ENCODE results near the gene ACTG1. TPM values are rescaled to one million over a fixed set of nuclear protein-coding genes. Genes with fewer than 3 reads are reported as not detected.

ACTG1 gene
- total and polyA plus RNA-seq, 2 of the 4 experiments (the other 2 are of a cell fraction): 10,907 to 15,732 TPM

DNA sequence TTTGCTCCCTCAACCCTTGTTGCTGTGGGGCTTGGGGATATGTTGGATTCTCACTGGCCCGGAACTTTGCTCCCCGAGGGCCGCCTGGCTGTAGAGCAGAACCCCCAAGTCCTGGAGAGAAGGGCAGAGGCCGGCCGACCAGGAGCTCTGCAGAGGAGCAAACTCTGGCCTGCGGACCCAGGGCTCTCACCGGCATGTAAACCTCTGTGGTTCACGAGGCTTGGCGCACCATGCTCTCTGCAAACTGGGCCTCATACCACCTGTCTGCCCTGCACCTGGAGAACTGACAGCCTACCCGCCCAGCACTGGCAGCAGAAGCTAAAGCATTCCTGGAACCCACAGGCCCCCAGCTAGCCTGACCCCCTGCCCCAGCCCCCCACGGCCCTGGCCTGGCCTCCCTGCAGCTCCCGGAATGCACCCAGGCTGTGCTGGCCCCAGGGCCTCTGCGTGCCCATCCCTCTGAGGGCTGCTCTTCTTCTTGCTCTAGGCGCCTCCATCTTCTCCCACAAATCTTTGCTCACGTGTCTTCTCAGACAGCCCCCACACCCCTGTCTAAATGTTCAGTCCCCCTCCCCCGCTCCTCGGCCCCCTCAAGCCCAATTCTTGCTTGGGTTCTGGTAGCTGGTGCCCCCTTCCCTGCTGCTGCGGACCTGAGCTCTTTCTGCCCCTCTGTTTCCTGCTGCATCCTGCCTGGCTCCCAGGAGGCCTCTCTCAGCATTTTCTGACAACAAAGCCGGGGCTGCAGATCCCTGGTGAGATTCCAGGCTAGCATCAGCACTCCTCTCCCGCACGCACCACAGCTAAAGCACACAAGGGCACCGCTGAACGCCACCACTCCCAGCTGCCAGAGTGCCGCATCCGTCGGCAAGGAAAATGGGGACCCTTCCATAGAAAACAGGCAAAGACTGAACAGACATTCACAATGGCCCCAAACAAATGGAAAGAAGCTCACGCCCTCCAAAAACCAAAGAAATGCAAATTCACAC, 23.3 kb downstream of the ACTG1 start (continued):
- TF ChIP-seq MXI1 (IDR thresholded peaks at IDR 0.05; ENCODE audit: borderline replicate concordance, low read depth, low read length): no peak

DNA sequence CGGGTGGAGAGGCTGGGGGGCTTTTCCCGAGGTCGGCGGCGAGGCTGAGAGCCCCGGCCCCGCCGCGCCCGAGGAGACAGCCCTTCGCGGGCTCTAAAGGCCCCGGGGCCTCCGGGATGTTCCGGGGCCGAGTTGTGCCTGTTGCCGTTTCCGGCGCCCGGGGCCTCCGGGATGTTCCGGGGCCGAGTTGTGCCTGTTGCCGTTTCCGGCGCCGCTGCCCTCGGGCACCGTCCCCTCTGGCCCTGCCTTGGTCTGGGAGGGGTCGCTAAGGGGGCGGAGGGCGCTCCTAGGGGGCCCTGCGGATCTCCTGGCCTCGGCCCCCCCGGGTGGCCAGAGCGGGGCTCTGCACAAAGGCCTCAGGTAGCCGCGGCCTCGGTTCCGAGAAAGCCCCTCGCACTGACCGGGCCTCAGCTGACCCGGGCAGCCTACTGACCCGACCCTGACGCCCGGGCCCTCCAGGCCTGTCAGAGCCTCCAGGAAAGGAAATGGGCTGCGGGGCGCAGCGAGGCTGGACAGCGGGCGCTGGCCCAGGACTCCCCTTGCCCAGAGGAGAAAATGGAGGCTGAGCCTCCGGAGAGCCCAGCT, 24.2 kb downstream of the ACTG1 start:
- CTCF ChIA-PET: interaction anchor here (1.0 kb wide), 1 partner anchor 11 kb away, joined by 4 read pairs; no protein-coding TSS in a partner anchor

More for the DNA sequence above, 24.2 kb downstream of the ACTG1 start:
- Histone ChIP-seq H2AK9ac (replicated peaks; ENCODE audit: low read depth, low read length, poor library complexity) (peak overlapping the region; percentile 98), H3K4ac (ENCODE audit: low read depth, low read length) (peak overlapping the region; percentile 98), H3K9me1 (ENCODE audit: insufficient read depth, low read length) (peaks cover 2% of the 10 kb centered on the region), H2BK5ac (ENCODE audit: low read depth, low read length, poor library complexity, severe bottlenecking) (peak overlapping the region; percentile 64), H3K27ac (ENCODE audit: insufficient read depth, low read length) (peak overlapping the region; percentile 86), H4K5ac (ENCODE audit: low read depth, low read length) (peak overlapping the region; percentile 65; the same call in 1 of the 2 replicates), H3K14ac (replicated peaks; ENCODE audit: low read depth, low read length) (peak overlapping the region; percentile 98), H4K91ac (ENCODE audit: insufficient read depth, low read depth, low read length) (peak overlapping the region; percentile 90; the same call in 1 of the 2 replicates), H3K9ac (ENCODE audit: low read depth, low read length) (peak overlapping the region; percentile 78), H3K79me1 (ENCODE audit: low read depth in 1 of 2, low read length in 2 of 2) (peaks cover 2 to 3% of the 10 kb centered on the region in 2 experiments; a peak in 2 of 4 replicates), H3K4me3 (ENCODE audit: insufficient read depth, low read depth, low read length) (peak overlapping the region; percentile 52), H3K27me3 (ENCODE audit: control insufficient read depth, insufficient read depth, low read length) (peaks cover 10% of the 10 kb centered on the region; the same call in 1 of the 2 replicates), H2BK120ac (ENCODE audit: low read depth, low read length) (peak overlapping the region; percentile 68; the same call in 1 of the 2 replicates), H3K23ac (ENCODE audit: low read depth, low read length) (peak overlapping the region; percentile 95), H4K20me1 (ENCODE audit: insufficient read depth, low read length) (no peaks in the 10 kb centered on the region), H3K56ac (ENCODE audit: extremely low read depth, insufficient read depth, low read length) (peak overlapping the region; percentile 14; the same call in 1 of the 2 replicates), H2AK5ac (ENCODE audit: low read depth, low read length) (peak overlapping the region; percentile 92), H3K18ac (ENCODE audit: low read depth, low read length) (peak overlapping the region; percentile 5; the same call in 1 of the 2 replicates), H2BK20ac (ENCODE audit: low read depth, low read length) (no peak overlapping the region), H3K9me3 (ENCODE audit: control insufficient read depth, insufficient read depth, low read length) (no peaks in the 10 kb centered on the region), H3K4me1 (ENCODE audit: control insufficient read depth, insufficient read depth, low read length) (peaks cover 7% of the 10 kb centered on the region; the same call in 1 of the 2 replicates), H4K8ac (ENCODE audit: low read depth in 2 of 2, low read length in 2 of 2) (peak overlapping the region; percentile 84 to 91), H3K4me2 (ENCODE audit: low read depth, low read length) (peak overlapping the region; percentile 55; the same call in 1 of the 2 replicates), H3K36me3 (ENCODE audit: control insufficient read depth, insufficient read depth, low read length) (no peaks in the 10 kb centered on the region), H2AFZ (replicated peaks; ENCODE audit: low read length, poor library complexity) (peak overlapping the region; percentile 99), H2BK15ac (ENCODE audit: low read depth, low read length) (no peak overlapping the region)
- in situ Hi-C loops (cut with MboI; ENCODE audit: low sequenced_read_pairs): no loop called here
- no TSS peak for BruUV-seq (replicated peaks)
- POLR2A ChIA-PET (ENCODE audit: unreplicated experiment): no interaction called here
- no peak for DNase-seq
- dilution Hi-C loops (cut with HindIII; ENCODE audit: low sequenced_read_pairs, unreplicated experiment): no loop called here
- TF ChIP-seq MAZ (IDR thresholded peaks at IDR 0.05; ENCODE audit: borderline replicate concordance, low read depth, low read length): peak; percentile 8; the same call in 1 of the 2 replicates
- TF ChIP-seq FOS (IDR thresholded peaks at IDR 0.05; ENCODE audit: low read depth, low read length): no peak
- peak; percentile 18 for ATAC-seq (ENCODE audit: low read depth)
- intact Hi-C loops (cut with micrococcal nuclease): no loop called here
- 12% methylated on average over 29 of the region's 52 CpGs; no CpG with 5 or more reads in 1 of the 2 experiments for WGBS, 2 experiments (ENCODE audit: extremely low coverage in 2 of 2, insufficient read length in 1 of 2)
